ENCODE measurements around the gene SHE.
"Not testable (repeated sequence)": the region's sequence is repeated elsewhere in the genome, so short reads cannot be mapped to it uniquely, and the experiment has no call there.

SHE gene

GRCh38 chr1:154502066-154502743 lies at the start of gene SHE, which contains the start of gene TDRD10:
TSS of gene SHE (minus strand) at chr1:154502412. CDS start at chr1:154502026, 386 bp downstream.
TSS of gene TDRD10 (plus strand) at chr1:154502219. CDS start at chr1:154506904, 4,685 bp downstream.
- DNase-seq = no peak

DNA sequence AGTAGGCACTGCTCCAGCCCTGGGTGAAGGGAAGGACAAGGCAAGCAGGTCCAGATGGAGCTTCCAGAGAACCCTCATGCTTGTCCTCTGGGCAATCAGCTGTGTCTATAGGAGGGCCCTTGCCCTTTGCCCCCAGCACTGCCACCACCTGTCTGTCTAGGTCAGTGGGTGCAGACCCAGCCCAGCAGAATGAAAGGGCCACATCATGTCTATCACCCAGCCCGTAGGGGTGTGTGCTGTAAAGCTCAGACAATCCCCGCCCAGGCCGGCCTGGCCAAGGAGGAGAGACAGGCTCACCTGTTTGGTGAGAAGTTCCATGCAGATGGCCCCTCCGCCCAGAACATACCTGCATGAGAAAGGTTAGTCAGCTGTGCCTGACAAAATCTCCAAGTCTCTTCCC lies 49.3 kb upstream of the SHE start:
- DNase-seq = no peak

- no peak for DNase-seq
Measured at GRCh38 chr1:154550657-154551056, 48.4 kb upstream of the SHE start.

DNA sequence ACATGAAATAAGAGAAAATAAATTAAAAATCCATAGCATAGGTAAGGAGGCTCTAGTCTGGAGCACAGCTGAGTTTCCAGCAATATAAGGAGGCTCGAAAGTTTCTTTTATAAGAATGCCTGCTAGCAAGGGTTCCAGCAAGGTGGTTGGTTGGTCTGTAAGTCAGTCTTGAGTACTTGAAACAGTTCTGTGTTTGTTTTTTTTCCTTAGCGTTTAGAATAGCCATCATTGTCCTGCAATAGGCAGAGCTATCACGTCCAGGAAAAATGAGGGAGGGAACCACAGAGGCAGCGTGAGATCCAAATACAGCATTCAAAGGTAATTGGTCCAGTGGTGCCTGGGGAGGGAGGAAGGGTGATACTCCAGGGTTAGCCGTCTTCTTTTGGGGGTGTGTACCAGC lies 47.9 kb upstream of the SHE start:
- no peak for DNase-seq

GRCh38 chr1:154549202-154549770 lies 47.1 kb upstream of the SHE start:
- DNase-seq = no peak

- no peak for DNase-seq
Measured at GRCh38 chr1:154548028-154548427, 45.8 kb upstream of the SHE start.

DNA sequence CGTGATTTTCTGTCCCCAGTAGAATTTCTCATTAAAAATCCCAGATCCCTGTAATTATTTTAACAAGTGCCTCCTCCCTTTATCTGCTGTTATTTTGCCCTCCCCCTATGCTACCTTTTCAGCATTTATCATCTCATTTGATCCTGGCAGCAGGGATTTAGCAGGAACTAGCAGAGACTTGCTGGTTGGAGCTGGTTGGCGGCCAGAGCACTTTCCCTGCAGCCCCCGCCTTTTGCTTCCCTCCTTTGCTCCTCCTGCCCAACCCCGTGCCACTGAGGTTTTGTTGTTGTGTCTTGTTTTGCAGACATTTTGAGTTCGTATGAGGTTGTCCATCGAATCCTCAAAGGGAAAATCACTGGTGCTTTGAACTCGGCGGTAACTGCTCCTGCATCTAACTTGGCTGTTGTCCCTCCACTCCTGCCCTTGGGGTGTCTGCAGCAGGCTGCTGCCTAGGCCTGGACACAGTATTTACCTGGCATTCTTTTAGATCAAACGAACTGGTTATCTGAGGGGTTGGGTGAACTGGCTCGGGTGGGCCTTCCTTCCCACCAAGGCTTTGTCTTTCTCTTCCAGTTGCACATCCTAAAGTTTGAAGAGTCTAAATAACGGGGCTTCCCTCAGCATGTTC lies 45.0 kb upstream of the SHE start:
- no peak for DNase-seq

DNA sequence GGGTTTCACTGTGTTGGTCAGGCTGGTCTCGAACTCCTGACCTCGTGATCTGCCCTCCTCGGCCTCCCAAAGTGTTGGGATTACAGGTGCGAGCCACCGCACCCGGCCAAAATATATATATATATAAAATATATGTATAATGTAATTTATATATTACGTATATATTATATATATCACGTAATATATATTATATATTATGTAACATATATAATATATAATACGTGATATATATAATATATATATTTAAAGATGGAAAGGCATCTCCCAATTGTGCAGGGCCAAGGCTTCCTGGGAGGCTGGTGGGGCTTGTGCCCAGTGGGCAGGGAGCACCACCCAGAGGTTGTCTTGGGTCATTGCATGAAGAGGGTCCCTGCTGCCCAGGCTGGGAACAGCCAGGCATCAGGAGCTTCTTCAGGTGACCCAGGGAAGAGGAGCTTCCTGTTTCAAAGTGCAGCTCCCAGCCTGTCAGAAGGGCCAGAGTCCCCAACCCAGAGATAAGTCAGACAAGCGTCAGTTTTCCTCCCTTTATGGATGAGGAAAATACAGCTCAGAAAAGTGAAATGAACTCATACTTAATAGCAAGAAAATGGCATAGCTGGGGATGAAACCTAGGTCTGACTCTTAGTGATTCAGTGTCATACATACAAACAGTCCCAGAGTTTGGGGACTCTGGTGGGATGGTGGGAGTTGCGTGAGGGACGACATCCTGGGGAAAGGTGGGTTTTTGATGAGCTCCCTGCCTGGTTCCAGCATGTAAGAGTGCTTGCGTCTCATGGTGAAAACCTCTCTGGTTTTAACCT lies 44.3 kb upstream of the SHE start:
- DNase-seq = peak; percentile 32

GRCh38 chr1:154541231-154541630 lies 39.0 kb upstream of the SHE start:
- no peak for DNase-seq

- DNase-seq = no peak
Measured at GRCh38 chr1:154539486-154540483, 37.6 kb upstream of the SHE start.

GRCh38 chr1:154536570-154536969 lies 34.4 kb upstream of the SHE start:
- no peak for DNase-seq

DNA sequence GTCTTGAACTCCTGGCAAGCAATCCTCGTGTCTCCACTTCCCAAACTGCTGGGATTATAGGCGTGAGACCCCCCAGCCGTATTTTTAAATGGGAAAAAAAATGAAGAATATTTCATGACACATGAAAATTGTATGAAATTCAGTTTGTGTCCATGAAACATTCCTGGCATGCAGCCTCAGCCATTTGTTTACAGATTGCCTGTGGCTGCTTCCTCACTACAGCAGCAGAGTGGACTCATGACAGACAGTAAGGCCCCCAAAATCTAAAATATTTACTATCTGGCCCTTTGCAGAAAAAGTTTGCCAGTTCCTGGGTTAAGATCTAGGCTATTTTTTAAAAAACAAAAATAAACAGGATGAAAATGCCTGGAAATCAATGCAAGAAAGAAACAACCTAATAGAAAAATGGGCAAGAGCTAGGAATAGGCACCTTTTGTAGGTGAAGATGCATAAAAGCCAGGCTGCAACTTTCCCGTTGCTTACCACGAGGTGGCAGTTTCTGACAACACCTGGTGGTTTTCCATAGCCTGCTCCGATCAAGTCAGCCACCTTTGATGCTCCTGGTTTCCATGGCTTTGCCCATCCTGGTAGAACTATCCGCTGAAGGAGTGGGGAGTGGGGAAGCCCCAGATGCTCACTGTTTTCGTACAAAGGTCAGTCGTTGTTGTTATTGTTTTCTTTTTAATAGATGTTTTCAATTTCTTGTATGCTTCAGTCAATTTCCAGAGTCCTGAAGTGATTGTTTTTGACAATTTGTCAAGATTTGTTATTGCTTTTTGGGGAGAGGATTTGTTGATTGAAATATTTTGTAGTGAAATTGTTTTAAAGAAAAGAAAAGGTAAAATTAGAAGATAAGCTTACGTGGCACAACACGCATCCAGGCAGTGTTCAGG lies 32.0 kb upstream of the SHE start:
- no peak for DNase-seq

- DNase-seq = not testable (repeated sequence)
Measured at GRCh38 chr1:154531950-154532349, 29.7 kb upstream of the SHE start.

DNA sequence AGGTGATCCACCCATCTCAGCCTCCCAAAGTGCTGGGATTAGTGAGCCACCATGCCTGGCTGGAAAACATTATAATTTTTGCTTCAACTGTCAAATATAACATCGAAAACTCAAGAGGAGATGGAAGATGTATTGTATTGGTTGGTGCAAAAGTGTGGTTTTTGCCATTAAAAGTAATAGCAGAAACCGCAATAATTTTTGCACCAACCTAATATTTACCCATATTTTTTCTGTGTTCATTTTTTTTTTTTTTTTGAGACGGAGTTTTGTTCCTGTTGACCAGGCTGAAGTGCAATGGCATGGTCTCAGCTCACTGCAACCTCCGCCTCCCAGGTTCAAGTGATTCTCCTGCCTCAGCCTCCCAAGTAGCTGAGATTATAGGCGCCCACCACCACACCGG lies 27.1 kb upstream of the SHE start:
- no peak for DNase-seq

DNA sequence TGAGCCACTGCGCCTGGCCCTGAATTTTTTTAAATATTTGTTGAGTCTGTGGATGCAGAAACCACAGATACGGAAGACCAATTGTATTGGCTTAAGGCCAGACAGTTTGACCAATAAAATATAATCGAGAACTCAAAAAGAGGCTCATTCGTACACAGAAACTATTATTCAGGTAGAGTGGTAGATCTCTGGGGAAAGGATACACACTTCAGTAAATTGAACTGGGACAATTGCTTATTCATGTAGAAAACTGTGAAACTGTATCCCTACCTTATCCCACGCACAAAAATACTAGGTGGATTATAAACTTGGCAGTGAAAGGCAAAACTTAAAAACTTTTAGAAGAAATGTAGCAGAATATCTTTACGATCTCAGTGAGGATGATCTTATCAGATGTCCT lies 25.0 kb upstream of the SHE start:
- no peak for DNase-seq

GRCh38 chr1:154524881-154525280 lies 22.7 kb upstream of the SHE start:
- DNase-seq = no peak

GRCh38 chr1:154521695-154522094 lies 19.5 kb upstream of the SHE start:
- DNase-seq = no peak

DNA sequence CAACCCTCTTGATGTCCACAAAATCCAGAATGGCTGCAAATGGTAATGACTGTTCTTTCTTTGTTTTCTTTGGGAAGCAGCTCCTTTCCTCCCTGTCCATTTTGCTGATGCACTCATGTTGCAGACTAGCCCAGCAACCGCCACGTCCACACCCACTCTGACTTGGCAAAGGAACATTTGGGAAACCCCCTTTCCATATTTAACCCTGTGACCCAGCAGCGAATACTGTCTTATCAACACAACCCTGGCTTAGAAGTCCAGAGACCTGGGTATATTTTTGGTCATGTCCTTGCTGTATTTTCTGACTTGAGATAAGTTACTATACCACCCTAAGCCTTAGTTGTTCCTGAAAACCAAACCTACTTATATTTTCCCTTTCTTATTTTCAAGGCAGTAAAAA lies 18.1 kb upstream of the SHE start:
- no peak for DNase-seq

GRCh38 chr1:154519591-154519991 lies 17.4 kb upstream of the SHE start:
- DNase-seq = no peak

DNA sequence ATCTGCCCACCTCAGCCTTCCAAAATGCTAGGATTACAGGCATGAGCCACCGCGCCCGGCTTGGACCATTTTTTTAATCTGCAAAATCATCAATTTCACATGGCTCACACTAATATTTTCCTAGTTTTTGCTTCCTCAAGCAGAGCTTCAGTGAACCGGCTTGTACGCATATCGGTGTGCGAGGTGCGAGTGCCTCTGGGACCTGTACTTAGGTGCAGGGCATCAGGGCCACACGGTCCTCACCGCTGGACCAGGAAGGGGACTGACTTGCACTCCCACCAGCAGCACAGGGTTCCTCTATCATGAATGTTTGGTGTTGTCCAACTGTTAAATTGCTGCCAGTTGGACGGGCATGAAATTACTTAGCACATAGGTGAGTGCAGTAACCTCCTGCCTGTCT lies 15.4 kb upstream of the SHE start:
- no peak for DNase-seq

DNA sequence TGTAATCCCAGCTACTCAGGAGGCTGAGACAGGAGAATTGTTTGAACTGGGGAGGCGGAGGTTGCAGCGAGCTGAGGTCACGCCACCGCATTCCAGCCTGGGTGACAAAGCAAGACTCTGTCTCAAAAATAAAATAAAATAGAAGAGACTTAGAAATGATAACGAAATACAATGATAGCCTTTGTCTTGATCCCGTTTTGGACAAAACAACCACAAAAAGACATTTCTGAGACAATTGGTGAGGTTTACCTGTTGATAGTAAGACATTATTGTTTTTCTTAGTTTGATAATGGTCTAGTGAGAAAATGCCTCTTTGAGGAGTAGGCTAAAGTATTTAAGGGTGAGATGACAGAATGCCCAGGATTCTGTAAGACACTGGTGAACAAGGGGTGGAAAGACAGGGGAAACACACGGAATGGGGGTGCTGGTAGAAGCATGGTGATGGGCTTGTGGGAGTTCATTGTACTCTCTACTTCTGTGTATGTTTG lies 11.9 kb upstream of the SHE start:
- DNase-seq = no peak

Measured in stimulated activated naive CD4-positive, alpha-beta T cell treated with Interleukin-2 at 50 U/mL for 16 hours (primary cell).